Measurements from ENCODE around the gene ZNF438.

DNA sequence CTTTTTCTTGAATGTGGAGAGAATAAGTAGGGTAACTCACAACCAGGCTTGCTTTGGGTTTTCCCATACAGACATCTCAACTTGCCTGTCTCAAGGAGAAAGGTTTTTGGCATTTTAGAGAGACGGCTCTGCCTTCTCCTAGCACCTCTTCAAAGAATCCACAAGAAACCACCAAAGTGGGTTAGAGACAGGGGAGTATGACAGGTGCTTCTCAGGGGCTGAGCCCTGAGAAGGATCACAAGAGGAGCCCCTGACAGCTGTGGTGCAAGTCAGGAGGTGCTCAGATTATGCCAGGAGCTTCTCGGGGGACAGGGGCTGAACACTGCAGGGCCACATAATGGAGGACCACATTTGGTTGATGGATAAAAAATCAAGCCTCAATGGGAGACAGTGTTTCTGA, 231.3 kb downstream of the ZNF438 start:
- TF ChIP-seq GATA2 (IDR thresholded peaks at IDR 0.05; ENCODE audit: low read depth, low read length) (no peak), GATA3 (IDR thresholded peaks at IDR 0.05; ENCODE audit: low read depth, low read length) (no peak)

All from SH-SY5Y (cell line).